Skeletal muscle satellite cell (primary cell): ENCODE results near the gene CAPN1.

Experiments used
- H3K27me3 ChIP-seq: 2 replicates; pipeline ENCODE4 v1.7.0; 2013; ENCODE audit warnings: low read length; ENCODE audit not compliant: control insufficient read depth, insufficient read depth
- H3K36me3 ChIP-seq: 2 replicates; pipeline ENCODE4 v1.7.0; 2013; ENCODE audit warnings: mild to moderate bottlenecking, control low read depth, low read length; ENCODE audit not compliant: insufficient read depth
- H3K4me1 ChIP-seq: 2 replicates; pipeline ENCODE4 v1.7.0; 2013; ENCODE audit warnings: low read length; ENCODE audit not compliant: control insufficient read depth, insufficient read depth
- H3K4me2 ChIP-seq: 2 replicates; pipeline ENCODE4 v1.7.0; 2013; ENCODE audit warnings: mild to moderate bottlenecking, low read length
- H3K4me3 ChIP-seq: 2 replicates; pipeline ENCODE4 v1.7.0; 2013; ENCODE audit warnings: low read length
- H3K9ac ChIP-seq: 2 replicates; pipeline ENCODE4 v1.7.0; 2013; ENCODE audit warnings: mild to moderate bottlenecking, low read depth, low read length, moderate library complexity
- H3K9me3 ChIP-seq: replicated peaks from 2 replicates; pipeline ENCODE4 v1.7.0; 2013; ENCODE audit warnings: mild to moderate bottlenecking, control low read depth, low read length

The CAPN1 gene

DNA sequence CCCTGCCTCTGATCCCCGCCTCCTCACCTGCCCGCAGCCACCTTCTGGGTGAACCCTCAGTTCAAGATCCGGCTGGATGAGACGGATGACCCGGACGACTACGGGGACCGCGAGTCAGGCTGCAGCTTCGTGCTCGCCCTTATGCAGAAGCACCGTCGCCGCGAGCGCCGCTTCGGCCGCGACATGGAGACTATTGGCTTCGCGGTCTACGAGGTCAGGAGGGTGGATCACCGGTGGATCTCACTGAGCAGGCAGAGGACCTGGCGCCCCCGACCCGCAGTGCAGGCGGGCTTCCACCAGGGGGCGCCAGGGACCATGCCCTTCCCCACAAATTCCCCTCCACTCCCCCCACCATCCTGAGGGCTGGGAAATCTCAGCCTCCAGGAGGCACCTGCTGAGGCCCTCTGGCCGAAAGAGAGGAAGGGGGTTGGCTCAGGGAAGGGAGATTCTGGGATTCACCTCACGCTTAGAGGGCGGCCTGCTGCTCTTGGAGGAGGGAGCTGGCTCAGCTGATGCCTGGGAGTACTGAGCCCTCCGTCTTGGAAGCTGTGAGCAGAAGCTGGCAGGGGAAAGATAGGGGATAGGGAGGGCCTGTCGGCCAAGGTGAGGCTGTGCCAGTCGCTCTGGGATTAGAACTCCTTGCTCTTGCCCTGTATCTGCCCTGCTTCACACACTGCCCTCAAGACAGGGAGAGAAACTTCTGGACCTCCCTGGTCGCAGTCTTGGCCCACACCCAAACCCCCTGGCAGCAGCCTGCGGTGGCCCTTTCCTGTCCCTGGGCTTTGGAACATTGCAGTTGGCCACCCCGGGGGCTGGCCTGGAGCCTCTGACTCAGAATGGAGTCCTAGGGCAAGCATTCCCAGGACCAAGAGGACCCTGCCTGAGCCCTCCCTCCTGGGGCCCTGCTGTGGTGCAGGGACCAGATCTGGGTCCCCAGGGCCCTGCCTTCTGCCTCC is 23.2 kb downstream of the CAPN1 start:
- H3K4me1 ChIP-seq, result no peaks in the 10 kb centered on the region
- peaks cover 47% of the 10 kb centered on the region for H3K36me3 ChIP-seq
- no peak overlapping the region for H3K4me3 ChIP-seq
- no peaks in the 10 kb centered on the region for H3K27me3 ChIP-seq
- no peak overlapping the region for H3K4me2 ChIP-seq
- no peaks in the 10 kb centered on the region for H3K9me3 ChIP-seq
- H3K9ac ChIP-seq, result no peak overlapping the region

DNA sequence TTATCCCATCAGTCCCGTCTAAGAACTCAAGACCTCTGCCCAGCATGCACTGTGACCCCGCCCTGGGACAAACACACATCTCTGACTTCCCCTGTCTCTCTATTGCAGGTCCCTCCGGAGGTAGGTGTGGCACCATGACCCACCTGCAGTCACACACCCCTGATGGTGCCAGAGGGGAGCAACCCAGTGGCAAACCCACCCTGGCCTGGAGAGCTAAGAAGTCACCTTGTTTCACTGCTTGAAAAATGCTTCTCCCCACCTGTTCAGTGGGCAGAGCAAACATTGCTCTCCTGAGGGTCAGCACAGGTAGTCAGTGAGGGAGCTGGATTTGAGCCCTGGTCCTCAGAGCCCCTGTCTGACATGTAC is 23.9 kb downstream of the CAPN1 start:
- Histone ChIP-seq H3K4me2 (no peak overlapping the region), H3K9ac (no peak overlapping the region), H3K4me3 (no peak overlapping the region), H3K9me3 (no peaks in the 10 kb centered on the region), H3K4me1 (no peaks in the 10 kb centered on the region), H3K36me3 (peaks cover 52% of the 10 kb centered on the region), H3K27me3 (no peaks in the 10 kb centered on the region)

DNA sequence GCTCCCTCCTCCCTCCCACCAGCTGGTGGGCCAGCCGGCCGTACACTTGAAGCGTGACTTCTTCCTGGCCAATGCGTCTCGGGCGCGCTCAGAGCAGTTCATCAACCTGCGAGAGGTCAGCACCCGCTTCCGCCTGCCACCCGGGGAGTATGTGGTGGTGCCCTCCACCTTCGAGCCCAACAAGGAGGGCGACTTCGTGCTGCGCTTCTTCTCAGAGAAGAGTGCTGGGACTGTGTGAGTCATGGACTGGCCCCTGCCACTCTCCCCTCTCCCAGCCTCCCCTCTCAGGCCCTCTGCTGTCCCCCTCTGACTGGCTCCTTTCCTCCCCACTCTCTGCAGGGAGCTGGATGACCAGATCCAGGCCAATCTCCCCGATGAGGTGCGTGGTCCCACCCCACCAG is 24.7 kb downstream of the CAPN1 start:
- Histone ChIP-seq H3K36me3 (peaks cover 58% of the 10 kb centered on the region), H3K9ac (no peak overlapping the region), H3K4me3 (no peak overlapping the region), H3K4me2 (no peak overlapping the region), H3K9me3 (no peaks in the 10 kb centered on the region), H3K4me1 (no peaks in the 10 kb centered on the region), H3K27me3 (no peaks in the 10 kb centered on the region)

DNA sequence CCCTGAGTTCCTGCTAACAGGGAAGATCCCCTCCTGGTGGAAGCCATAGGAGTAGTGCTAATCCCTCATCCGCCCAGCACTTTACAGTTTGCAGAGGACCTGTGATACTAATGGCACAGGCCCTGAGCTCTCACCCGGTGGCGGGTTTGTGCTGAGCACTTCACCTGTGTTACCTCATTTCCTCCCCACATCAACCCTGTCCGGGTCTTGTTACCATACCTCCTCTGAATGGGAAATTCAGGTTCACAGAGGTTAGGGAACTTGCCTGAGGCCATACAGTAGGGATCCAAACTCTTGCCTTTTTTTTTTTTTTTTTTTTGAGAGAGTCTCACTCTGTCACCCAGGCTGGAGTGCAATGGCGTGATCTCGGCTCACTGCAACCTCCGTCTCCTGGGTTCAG is 25.2 kb downstream of the CAPN1 start:
- peaks cover 61% of the 10 kb centered on the region for H3K36me3 ChIP-seq
- H3K9ac ChIP-seq, result no peak overlapping the region
- H3K4me1 ChIP-seq, result no peaks in the 10 kb centered on the region
- H3K27me3 ChIP-seq, result no peaks in the 10 kb centered on the region
- H3K4me2 ChIP-seq, result no peak overlapping the region
- no peak overlapping the region for H3K4me3 ChIP-seq
- H3K9me3 ChIP-seq, result no peaks in the 10 kb centered on the region

DNA sequence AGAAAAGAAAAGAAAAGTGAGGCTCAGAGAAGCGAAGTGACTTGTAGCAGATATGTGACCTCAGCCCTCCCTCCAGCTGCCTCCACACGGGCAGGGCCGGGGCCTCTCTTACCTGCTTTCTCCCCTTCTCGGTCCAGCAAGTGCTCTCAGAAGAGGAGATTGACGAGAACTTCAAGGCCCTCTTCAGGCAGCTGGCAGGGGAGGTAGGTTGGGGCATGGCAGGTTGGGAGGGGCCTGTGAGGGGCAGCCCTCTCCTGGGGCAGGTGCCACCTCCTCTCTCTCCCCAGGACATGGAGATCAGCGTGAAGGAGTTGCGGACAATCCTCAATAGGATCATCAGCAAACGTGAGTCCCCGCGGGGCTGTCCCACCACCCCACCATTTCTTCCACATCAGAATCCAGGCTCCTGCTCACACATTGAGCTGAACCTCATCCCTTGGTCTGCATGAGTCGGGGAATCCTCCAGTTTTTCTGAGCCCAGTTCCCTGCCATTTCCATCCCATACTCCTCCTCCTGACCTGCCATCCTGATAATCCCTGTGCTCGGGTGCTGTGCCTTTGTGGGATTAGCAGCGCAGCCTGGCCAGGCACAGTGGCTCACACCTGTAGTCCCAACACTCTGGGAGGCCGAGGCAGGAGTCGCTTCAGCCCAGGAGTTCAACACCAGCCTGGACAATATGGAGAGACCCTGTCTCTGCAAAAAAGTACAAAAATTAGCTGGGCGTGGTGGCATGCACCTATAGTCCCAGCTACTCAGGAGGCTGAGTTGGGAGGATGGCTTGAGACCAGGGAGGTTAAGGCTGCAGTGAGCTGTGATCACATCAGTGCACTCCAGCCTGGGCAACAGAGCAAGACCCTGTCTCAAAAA is 26.4 kb downstream of the CAPN1 start:
- no peak overlapping the region for H3K4me3 ChIP-seq
- no peaks in the 10 kb centered on the region for H3K9me3 ChIP-seq
- peaks cover under 1% of the 10 kb centered on the region for H3K4me1 ChIP-seq
- peaks cover 57% of the 10 kb centered on the region for H3K36me3 ChIP-seq
- no peak overlapping the region for H3K9ac ChIP-seq
- no peaks in the 10 kb centered on the region for H3K27me3 ChIP-seq
- no peak overlapping the region for H3K4me2 ChIP-seq

DNA sequence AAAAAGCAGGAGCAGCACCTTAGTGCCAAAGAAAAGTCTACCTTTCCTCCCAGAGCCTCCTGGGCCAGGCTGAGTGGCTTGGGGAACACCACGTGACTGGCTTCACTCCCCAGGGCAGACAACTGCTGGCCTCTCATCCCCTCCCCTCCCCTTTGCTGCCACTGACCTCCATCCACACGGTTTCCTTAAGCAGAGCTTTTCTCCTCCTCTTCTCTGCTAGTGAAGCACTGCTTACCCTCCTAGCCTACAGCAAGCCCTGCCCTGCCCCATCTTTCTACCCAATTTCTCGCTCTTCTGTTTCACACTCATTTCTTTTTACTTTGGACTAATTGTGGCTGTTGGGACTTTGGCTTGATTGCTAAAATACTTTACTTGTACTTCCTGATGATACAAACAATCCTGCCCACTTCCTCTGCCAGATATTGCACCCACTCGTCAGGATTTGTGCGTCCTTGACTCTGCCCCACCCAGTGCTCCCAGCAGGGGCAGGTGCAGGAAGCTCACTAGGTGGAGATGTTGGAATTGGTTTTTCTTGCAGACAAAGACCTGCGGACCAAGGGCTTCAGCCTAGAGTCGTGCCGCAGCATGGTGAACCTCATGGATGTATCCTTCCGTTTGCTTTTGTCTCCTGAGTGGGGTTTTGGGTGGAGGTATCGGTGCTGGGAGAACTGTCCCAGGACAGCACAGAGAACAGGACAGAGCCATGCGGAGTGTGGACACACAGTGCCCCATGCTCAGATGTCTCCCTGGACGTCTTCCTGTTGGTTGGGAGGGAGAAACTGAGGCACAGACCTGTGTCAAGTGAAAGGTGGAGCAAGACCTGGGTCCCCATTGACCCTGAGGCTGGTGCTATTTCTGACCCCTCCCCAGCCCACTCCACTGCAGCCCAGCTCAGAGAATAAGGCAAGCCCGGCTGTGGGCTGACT is 27.3 kb downstream of the CAPN1 start:
- Histone ChIP-seq H3K4me1 (peaks cover 5% of the 10 kb centered on the region), H3K9ac (no peak overlapping the region), H3K27me3 (no peaks in the 10 kb centered on the region), H3K4me3 (no peak overlapping the region), H3K4me2 (no peak overlapping the region), H3K9me3 (no peaks in the 10 kb centered on the region), H3K36me3 (peaks cover 52% of the 10 kb centered on the region)

DNA sequence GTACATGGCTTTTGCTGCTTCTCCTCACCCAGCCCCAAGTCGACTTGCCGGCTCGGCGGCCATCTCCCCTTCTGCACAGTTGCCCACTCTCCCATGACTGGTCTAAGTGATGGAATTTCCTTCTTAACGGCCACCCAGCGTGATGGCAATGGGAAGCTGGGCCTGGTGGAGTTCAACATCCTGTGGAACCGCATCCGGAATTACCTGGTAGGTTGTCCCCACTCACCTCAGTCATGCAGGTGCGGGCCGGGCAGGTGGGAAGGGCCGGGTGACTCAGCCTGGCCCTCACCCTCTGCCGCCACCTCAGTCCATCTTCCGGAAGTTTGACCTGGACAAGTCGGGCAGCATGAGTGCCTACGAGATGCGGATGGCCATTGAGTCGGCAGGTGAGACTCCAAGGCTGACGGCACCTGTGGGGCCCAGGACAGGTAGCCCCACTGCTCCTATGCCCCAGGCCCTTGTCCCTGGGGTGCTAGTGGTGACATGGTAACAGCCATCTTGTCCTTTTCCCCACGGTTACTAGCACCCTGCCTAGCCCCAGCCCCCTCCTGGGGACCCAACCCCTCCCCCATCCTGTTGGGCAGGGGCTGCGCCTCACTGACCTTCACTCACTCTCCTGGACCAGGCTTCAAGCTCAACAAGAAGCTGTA is 28.1 kb downstream of the CAPN1 start:
- Histone ChIP-seq H3K27me3 (no peaks in the 10 kb centered on the region), H3K36me3 (peaks cover 45% of the 10 kb centered on the region), H3K4me2 (no peak overlapping the region)

DNA sequence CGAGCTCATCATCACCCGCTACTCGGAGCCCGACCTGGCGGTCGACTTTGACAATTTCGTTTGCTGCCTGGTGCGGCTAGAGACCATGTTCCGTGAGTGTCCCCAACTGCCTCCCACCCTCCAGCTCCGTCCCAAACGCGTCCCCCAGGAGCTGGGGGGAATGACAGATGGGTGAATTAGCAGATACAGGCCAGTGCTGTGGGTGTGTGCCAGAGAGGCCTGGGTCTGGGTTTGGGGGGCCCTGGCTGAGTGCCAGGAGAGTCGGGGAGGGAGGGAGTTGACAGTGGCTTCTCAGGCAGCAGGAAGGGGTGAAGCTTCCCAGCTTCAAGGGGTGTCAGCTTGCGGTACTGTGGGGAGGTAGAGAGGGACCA is 28.6 kb downstream of the CAPN1 start:
- no peak overlapping the region for H3K9ac ChIP-seq
- H3K36me3 ChIP-seq, result peaks cover 40% of the 10 kb centered on the region
- no peak overlapping the region for H3K4me3 ChIP-seq
- no peaks in the 10 kb centered on the region for H3K27me3 ChIP-seq
- H3K4me1 ChIP-seq, result peaks cover 5% of the 10 kb centered on the region
- no peaks in the 10 kb centered on the region for H3K9me3 ChIP-seq
- no peak overlapping the region for H3K4me2 ChIP-seq

More for the DNA sequence above, 28.1 kb downstream of the CAPN1 start:
- H3K9ac ChIP-seq, result no peak overlapping the region
- H3K9me3 ChIP-seq, result no peaks in the 10 kb centered on the region
- no peak overlapping the region for H3K4me3 ChIP-seq
- H3K4me1 ChIP-seq, result peaks cover 5% of the 10 kb centered on the region

DNA sequence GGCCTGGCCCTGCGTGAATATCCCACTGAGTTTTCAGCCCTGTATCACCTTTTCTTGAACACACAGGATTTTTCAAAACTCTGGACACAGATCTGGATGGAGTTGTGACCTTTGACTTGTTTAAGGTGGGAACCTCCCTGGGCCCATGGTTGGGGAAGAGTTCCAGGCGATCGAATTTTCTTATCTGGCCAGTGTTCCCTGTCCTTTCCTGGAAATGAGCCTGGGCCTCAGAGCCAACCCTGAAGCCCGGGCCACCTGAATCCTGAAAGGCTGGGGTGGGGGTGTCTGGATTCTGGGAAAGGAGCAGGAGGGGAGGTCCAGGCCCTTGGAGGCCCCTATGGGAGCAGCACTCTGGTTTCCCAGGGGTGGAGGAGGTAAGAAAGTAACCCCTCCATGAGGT is 29.0 kb downstream of the CAPN1 start:
- Histone ChIP-seq H3K4me3 (no peak overlapping the region), H3K36me3 (peaks cover 36% of the 10 kb centered on the region), H3K27me3 (no peaks in the 10 kb centered on the region), H3K4me1 (peaks cover 5% of the 10 kb centered on the region), H3K9me3 (no peaks in the 10 kb centered on the region), H3K4me2 (no peak overlapping the region), H3K9ac (no peak overlapping the region)

DNA sequence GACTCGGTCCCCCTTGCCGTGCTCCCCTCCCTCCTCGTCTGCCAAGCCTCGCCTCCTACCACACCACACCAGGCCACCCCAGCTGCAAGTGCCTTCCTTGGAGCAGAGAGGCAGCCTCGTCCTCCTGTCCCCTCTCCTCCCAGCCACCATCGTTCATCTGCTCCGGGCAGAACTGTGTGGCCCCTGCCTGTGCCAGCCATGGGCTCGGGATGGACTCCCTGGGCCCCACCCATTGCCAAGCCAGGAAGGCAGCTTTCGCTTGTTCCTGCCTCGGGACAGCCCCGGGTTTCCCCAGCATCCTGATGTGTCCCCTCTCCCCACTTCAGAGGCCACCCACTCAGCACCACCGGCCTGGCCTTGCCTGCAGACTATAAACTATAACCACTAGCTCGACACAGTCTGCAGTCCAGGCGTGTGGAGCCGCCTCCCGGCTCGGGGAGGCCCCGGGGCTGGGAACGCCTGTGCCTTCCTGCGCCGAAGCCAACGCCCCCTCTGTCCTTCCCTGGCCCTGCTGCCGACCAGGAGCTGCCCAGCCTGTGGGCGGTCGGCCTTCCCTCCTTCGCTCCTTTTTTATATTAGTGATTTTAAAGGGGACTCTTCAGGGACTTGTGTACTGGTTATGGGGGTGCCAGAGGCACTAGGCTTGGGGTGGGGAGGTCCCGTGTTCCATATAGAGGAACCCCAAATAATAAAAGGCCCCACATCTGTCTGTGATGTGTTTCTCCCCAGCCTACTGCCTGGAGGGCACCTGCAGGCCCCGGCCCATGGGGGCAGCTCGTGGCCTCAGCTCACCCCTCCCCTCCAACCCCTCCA is 29.8 kb downstream of the CAPN1 start:
- Histone ChIP-seq H3K4me2 (no peak overlapping the region), H3K4me1 (peaks cover 5% of the 10 kb centered on the region), H3K27me3 (no peaks in the 10 kb centered on the region), H3K9me3 (no peaks in the 10 kb centered on the region), H3K36me3 (peaks cover 30% of the 10 kb centered on the region), H3K9ac (no peak overlapping the region), H3K4me3 (no peak overlapping the region)
